ENCODE measurements around the gene VAV2.

The VAV2 gene

DNA sequence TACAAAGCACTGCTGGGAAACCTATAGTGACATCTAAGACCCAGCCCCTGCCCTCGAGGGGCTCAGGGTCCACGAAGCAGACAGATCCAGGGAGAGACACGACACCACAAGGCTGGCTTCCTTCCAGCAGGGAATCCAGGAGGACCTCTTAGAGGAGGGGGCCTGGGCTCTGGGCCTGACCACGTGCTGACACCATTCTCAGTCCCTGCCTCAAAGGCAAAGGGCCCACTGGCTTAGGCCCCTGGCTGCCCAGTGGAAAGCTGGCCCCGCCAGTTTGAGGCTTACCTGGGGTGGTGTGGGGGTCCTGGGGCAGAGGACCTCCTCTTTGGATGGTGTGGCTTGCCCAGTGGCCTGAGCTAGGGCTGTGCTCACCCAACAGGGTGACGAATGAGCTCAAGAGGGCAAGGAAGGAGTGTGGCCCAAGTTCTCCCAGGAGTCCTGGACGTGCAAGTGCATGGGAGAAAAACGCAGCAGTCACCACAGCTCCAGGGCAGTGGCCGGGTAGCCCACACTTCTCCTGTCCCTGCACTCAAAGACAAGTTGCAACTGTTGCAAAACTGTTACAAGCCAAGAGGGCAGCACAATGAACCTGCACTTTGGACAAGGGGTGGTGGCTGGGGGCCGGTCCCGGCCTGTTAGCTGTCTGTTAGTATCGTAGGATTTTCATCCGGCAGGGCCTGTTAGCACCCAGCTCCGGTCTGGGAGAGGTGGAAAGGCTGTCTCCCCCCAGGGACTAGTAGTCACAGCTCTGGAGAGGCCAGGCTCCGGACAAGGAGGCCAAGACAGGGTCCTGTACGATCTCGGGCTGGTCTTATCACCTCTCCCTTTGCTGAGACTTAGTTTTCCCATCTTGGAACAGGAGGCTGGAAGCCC is 252.5 kb downstream of the VAV2 start:
- DNase-seq (ENCODE audit: low read depth) = no peak

GRCh38 chr9:133738640-133739225 is 253.4 kb downstream of the VAV2 start:
- DNase-seq (ENCODE audit: low read depth) = no peak

- no peak for DNase-seq (ENCODE audit: low read depth)
Observed at GRCh38 chr9:133737774-133738639, 254.1 kb downstream of the VAV2 start, which contains the start of gene SARDH. Gene SARDH (minus strand): TSS chr9:133738352. CDS start chr9:133734173, 4,179 bp downstream.

DNA sequence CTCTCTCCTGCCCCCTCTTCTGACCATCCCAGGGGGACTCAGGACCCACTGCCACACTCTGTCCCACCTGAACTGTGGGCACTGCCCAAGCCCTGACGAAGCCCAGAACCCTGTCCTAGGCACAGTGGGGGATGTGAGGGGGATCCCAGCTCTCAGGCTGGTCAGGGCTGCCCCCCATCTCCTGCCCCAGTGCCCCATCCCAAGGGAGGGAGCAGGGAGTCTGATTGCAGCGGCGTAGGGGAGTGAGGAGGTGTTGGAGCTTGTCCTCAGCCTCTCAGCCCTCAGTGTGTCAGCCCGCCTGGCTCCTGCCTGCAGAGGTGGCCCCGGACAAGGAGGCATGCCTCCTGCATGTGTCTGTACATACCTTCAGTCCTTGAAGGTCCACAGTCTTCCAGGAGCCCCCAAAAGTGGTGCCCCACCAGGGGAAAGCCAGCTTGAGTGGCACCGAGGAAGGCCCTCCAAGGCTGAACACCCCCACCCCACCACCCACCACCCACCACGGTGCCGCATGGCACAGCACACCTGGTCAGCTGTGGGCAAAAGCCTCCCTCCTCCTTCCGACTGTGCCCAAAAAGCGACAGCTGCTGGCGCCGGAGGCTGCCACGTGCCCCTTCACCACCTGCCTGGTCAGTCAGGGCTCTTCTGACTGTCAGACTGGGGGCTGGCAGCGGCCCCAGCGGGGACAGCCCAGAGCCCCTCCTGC is 254.9 kb downstream of the VAV2 start:
- no peak for DNase-seq (ENCODE audit: low read depth)

DNA sequence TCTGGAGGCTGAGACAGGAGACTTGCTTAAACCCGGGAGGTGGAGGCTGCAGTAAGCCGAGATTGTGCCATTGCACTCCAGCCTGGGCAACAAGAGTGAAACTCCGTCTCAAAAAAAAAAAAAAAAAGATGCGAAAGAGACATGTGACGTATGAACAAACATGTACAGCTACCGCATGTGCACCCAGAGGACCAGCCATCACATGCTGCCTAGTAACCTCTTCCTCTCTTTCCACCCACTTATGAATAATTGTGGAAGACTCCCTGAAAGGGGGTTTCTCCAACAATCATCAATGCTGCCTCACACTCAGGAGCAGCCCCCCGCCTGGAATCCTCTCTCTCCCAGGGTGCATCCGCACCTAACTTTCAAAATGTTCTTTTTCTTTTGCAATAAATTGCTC is 256.2 kb downstream of the VAV2 start:
- no peak for DNase-seq (ENCODE audit: low read depth)

GRCh38 chr9:133735415-133735775 is 256.7 kb downstream of the VAV2 start:
- no peak for DNase-seq (ENCODE audit: low read depth)

GRCh38 chr9:133734590-133735414 is 257.3 kb downstream of the VAV2 start:
- DNase-seq (ENCODE audit: low read depth) = no peak

DNA sequence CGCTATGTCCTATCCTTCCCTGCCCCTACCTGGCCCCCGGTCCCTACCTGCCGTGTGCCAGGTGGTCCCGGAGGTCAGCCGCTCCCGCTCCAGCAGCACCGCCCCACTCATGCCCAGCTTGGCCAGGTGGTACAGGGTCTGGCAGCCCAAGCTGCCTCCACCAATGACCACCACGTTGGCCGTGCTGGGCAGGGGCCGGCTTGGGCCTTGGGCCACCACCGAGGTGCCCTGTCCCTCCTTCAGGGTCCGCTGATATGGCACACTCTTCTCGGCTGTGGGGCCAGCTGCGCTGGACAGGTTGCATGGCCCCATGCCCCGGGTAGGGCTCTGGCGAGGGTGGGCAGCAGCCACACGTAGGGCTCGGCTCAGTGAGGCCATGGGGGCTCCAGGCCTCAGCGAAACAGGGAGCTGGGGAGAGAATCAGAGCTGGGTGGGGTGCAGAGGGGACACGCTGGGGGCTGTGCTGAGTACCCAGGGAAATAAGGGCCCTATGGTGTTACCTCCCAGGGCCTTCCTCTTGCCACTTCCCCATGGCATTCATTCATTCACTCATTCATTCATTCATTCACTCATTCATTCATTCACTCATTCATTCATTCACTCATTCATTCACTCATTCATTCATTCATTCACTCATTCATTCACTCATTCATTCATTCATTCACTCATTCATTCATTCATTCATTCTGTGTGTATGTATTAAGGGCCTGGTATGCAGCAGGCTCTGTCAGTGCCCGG is 258.2 kb downstream of the VAV2 start:
- no peak for DNase-seq (ENCODE audit: low read depth)

- no peak for DNase-seq (ENCODE audit: low read depth)
Observed at GRCh38 chr9:133733421-133733795, 258.7 kb downstream of the VAV2 start.

DNA sequence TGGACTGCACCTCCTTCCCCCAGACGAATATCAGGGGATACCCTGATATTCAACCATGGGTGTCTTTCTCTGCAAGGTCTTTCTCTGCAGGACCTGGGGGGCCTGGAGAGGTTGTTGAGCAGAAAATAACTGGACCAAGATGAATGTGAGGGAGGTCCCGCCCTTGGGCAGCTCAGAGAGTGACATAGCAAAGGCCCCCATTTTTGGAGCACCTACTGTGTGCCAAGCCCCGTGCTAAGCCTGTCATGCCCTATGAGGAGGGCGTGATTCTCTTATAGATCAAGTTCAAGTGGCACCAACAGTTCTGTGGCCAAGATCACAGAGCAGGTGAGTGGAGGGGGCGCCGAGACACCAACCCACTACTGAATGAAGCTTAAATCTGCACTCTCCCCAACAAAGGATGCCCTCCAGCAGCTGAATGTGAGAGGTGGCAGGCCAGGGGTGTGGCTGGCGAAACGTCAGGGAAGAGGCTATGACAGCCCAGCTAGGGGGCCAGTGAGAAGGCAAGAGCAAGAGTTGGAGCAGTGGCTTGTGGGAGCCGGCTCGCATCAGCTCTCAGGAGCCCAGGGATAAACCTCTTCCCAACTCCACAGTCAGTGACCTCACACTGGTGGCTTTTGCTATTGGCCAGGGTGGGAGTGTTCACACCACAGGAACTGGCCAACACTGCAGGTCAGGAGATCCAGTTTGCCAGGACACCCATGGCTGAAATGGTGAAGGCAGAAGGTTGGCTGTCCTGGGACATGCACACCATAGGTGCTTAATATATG is 259.3 kb downstream of the VAV2 start:
- no peak for DNase-seq (ENCODE audit: low read depth)

- DNase-seq (ENCODE audit: low read depth) = no peak
Observed at GRCh38 chr9:133731876-133732638, 260.1 kb downstream of the VAV2 start.

DNA sequence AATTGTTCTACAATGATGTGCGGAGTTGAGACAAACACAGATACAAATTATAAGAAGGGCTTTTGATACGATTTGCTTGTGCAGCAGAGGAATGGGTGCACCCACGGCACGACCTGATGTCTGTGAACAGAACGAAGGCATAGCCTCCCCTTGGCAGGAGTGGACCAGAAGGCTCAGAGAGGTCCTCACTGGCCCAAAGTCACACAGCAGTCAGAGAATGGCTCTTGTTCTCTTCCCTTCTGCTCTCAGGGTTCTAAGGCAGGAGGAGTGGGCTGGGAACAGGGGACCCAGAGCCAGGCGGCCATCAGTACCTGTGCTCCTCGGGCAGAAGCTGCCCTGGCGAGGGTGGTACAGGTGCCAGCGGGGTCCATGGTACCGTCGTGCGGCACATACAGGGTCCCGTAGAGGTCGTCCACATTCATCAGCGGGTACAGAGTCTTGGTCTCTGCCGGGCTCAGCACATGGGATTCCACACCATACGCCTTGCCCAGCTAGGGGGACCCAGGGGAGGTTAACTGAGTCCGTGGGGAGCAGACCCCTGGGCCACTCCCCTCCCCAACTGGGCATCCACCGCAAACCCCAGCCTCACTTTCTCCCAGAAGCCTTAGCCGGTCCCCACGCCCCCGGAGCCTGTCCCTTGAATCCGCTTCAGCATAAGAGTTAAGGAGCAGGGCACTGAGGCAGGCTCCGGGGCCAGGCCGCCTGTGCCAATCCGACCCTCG is 261.0 kb downstream of the VAV2 start:
- no peak for DNase-seq (ENCODE audit: low read depth)

DNA sequence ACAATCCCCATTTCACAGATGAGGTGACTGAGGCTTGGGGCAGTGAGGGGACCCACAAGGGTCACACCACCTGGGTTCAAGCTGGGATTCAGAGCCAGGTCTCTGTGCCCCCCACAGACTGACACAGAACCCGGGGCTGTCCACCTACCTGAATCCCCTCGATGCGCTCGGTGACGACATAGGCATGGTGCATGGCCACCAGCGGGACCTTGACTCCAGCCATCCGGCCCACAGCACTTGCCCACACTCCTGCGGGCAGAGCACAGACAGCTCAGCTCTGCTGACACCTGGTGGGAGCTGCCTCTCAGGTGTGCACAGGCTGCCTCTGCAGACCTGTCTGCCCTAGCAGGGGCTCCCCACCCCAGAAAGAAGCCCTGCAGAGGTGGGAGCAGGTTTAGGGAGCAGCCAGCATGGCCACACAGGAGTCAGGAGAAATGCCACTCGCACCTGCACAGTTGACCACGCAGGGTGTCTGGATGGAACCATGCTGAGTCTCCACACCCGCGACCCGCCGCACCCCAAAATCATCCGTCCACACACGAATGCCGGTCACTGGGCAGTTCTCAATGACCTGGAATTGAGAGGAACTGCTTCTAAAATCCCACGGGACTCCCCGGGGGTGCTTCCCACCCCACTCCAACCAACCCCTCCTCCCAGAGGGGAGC is 262.4 kb downstream of the VAV2 start:
- no peak for DNase-seq (ENCODE audit: low read depth)

- no peak for DNase-seq (ENCODE audit: low read depth)
Observed at GRCh38 chr9:133728856-133729616, 263.1 kb downstream of the VAV2 start.

DNA sequence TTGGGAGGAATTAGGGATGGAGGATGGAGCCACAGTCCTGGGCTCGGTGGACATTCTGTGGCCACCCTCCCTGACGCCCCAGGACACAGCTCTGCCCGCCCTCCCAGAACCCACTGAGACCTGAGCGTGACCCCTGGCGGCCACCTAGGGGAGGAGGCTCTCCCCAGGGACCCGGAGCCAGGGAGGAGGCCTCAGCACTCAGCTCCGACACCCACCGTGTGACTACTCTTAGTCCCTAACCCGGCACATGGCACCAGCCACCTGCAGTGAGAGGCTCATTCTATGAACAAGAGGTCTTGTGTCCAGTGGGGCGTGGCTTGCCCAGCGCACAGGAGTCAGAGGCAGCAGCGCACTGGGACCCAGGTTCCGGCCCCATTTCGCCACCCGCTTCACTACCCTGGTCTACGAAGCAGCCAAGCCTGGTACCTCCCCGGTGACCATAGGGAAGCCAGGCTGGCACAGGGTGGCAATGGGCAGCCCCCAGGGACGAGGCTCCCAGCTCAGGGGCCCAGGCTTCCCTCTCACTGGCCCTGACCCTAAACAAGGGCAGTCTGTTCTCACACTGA is 264.2 kb downstream of the VAV2 start:
- DNase-seq (ENCODE audit: low read depth) = no peak

GRCh38 chr9:133727277-133727875 is 264.7 kb downstream of the VAV2 start:
- DNase-seq (ENCODE audit: low read depth) = no peak

All from activated T-helper 1 cell treated with Interleukin-2 at 50 U/mL for 16 hours (primary cell).